OCI-LY3 (cell line): ENCODE measurements around the gene NEDD1.

Experiments used
- H2AFZ ChIP-seq: fragments of 200-600, 300-600 bp; shearing (Covaris generic); 2 replicates; pipeline ENCODE4 v1.6.0; 2014; ENCODE audit warnings: antibody characterized with exemption, low read depth, low read length
- H3K27ac ChIP-seq: fragments of 200-600, 300-600 bp; sonication (generic); 2 replicates; pipeline ENCODE4 v1.5.1; 2014; ENCODE audit warnings: mild to moderate bottlenecking, low read length, moderate library complexity, mixed read lengths
- H3K27me3 ChIP-seq: fragments of 200-600, 300-600 bp; sonication (generic); 2 replicates; pipeline ENCODE4 v1.6.1; 2014; ENCODE audit warnings: low read depth, low read length, mixed read lengths
- H3K36me3 ChIP-seq: fragments of 200-600, 300-600 bp; sonication (generic); replicated peaks from 2 replicates; pipeline ENCODE3; 2014; ENCODE audit warnings: low read depth, low read length, mixed read lengths
- H3K4me1 ChIP-seq: fragments of 300-600, 200-600 bp; sonication (generic); 2 replicates; pipeline ENCODE4 v1.6.1; 2014; ENCODE audit warnings: low read length, mixed read lengths
- H3K4me2 ChIP-seq: fragments of 200-600, 300-600 bp; sonication (generic); 2 replicates; pipeline ENCODE4 v1.6.1; 2014; ENCODE audit warnings: low read length, mixed read lengths
- H3K4me3 ChIP-seq: fragments of 300-600, 200-600 bp; sonication (generic); 2 replicates; pipeline ENCODE4 v1.5.1; 2014; ENCODE audit warnings: antibody characterized with exemption, mild to moderate bottlenecking, low read length, moderate library complexity
- H3K79me2 ChIP-seq: fragments of 300-600, 200-600 bp; shearing (Covaris generic); 2 replicates; pipeline ENCODE4 v1.6.1; 2014; ENCODE audit warnings: mild to moderate bottlenecking, low read length, mixed read lengths
- H3K9ac ChIP-seq: fragments of 300-600, 200-600 bp; shearing (Covaris generic); 2 replicates; pipeline ENCODE4 v1.6.0; 2014; ENCODE audit warnings: mild to moderate bottlenecking, low read length, moderate library complexity
- H3K9me3 ChIP-seq: fragments of 200-600, 300-600 bp; shearing (Covaris generic); 2 replicates; pipeline ENCODE4 v1.6.1; 2014; ENCODE audit warnings: low read length, mixed read lengths; ENCODE audit not compliant: insufficient read depth
- H4K20me1 ChIP-seq: fragments of 200-600, 300-600 bp; sonication (generic); 2 replicates; pipeline ENCODE4 v1.6.1; 2016; ENCODE audit warnings: low read length, mixed read lengths; ENCODE audit not compliant: insufficient read depth
- CTCF ChIP-seq: fragments of 200-600, 300-600 bp; sonication (generic); IDR thresholded peaks from 2 replicates; pipeline ENCODE4 v1.5.1; 2014; ENCODE audit warnings: antibody characterized with exemption, low read length, low read depth
- EZH2phosphoT487 ChIP-seq: fragments of 200-600 bp; shearing (Covaris generic); IDR thresholded peaks from 2 replicates; pipeline ENCODE4 v1.6.1; 2018; ENCODE audit warnings: antibody characterized with exemption, mixed run types, low read depth

Gene NEDD1

DNA sequence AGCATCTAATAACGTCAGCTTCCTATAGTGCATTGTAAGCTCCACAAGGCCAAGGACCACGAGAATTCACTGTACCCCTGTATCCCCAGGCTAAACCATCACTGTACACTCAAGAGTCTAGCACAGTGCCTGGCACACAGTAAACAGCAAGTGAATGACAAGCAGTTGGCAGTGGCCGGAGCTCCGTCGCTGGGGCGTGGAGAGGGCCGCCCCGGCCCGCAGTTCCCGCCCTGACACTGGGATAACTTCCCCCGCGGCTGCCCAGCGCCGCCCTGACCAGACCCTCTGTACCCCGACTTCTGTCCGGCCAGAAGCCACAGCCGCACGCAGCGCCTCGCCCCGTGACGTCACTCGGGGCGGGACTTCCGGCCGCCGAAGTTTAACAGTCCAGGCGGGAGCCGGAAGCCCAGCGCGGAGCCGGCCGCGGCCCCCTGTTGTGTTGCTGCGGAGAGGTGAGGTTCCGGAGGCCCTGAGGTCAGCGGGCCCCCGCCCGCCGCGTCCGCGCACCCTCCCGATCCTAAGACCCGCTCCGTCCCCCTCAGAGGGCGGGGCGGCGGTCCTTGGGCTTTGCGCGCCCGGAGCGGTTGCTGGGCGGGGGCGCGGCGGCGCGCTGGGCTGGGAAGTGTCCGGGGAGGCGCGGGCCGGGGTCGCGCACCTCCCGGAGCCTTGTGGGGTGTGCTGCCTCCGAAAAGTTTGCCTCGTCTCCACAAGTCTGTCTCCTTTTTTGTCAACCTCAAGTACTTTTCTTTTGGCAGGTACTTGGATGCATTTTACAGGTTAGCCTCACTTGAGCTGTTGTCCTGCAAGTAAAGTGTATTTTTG is at the start of gene NEDD1:
Gene NEDD1 (plus strand): TSS at position 409 of the 822 bp plus-strand sequence. CDS start 2,503 bp downstream, outside the sequence.
- no peak for TF ChIP-seq EZH2phosphoT487
- no peak for TF ChIP-seq CTCF
- Histone ChIP-seq H3K4me3 (peak within 1 kb of the TSS; percentile 93), H3K9me3 (no peaks in the 10 kb centered on the region), H3K27ac (peak within 1 kb of the TSS; percentile 46), H2AFZ (peak within 1 kb of the TSS; percentile 94), H3K4me1 (peaks cover 21% of the 10 kb centered on the region), H4K20me1 (peaks cover 4% of the 10 kb centered on the region; the same call in 1 of the 2 replicates), H3K4me2 (peak within 1 kb of the TSS; percentile 98), H3K27me3 (no peaks in the 10 kb centered on the region), H3K79me2 (peaks cover 47% of the 10 kb centered on the region), H3K36me3 (peaks cover 11% of the 10 kb centered on the region), H3K9ac (peak within 1 kb of the TSS; percentile 96)

GRCh38 chr12:96858162-96858561 is 48.9 kb upstream of the NEDD1 start:
- H3K27ac ChIP-seq = no peak overlapping the region
- no peak for TF ChIP-seq EZH2phosphoT487
- no peak for TF ChIP-seq CTCF
- no peaks in the 10 kb centered on the region for H3K4me1 ChIP-seq
- H3K27me3 ChIP-seq = no peaks in the 10 kb centered on the region
- no peak overlapping the region for H2AFZ ChIP-seq
- H3K79me2 ChIP-seq = no peaks in the 10 kb centered on the region
- H4K20me1 ChIP-seq = no peaks in the 10 kb centered on the region
- no peaks in the 10 kb centered on the region for H3K36me3 ChIP-seq
- H3K9ac ChIP-seq = no peak overlapping the region
- no peak overlapping the region for H3K4me3 ChIP-seq
- no peaks in the 10 kb centered on the region for H3K9me3 ChIP-seq
- H3K4me2 ChIP-seq = no peak overlapping the region

DNA sequence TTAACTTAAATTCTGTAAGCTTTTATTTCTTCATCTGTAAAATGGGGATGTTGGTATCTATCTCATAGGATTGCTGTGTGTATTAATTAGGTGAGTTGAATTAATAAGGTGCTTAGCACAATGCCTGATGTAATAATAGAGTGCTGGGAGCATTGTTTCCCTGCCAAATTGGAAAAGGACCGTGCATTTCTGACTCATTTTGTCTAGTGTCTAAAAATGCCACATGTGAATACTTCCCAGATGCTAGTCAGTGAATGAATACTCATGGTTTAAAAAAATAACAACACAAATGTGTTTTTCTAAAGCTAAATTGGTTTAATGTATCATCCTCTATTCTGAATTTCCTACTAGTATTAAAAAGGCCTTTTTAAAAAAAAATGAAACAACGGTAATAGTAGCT is 45.4 kb upstream of the NEDD1 start:
- no peaks in the 10 kb centered on the region for H3K4me1 ChIP-seq

More for the DNA sequence above, 45.4 kb upstream of the NEDD1 start:
- H3K36me3 ChIP-seq = no peaks in the 10 kb centered on the region
- H4K20me1 ChIP-seq = no peaks in the 10 kb centered on the region
- H3K79me2 ChIP-seq = no peaks in the 10 kb centered on the region
- no peak overlapping the region for H3K4me2 ChIP-seq
- TF ChIP-seq CTCF (no peak), EZH2phosphoT487 (no peak)
- H3K9me3 ChIP-seq = no peaks in the 10 kb centered on the region
- no peak overlapping the region for H2AFZ ChIP-seq
- H3K9ac ChIP-seq = no peak overlapping the region
- no peak overlapping the region for H3K4me3 ChIP-seq
- no peak overlapping the region for H3K27ac ChIP-seq
- no peaks in the 10 kb centered on the region for H3K27me3 ChIP-seq
